ENCODE measurements around the gene TAS1R1.
"Not testable (repeated sequence)": the region's sequence is repeated elsewhere in the genome, so short reads cannot be mapped to it uniquely, and the experiment has no call there.

Gene TAS1R1

DNA sequence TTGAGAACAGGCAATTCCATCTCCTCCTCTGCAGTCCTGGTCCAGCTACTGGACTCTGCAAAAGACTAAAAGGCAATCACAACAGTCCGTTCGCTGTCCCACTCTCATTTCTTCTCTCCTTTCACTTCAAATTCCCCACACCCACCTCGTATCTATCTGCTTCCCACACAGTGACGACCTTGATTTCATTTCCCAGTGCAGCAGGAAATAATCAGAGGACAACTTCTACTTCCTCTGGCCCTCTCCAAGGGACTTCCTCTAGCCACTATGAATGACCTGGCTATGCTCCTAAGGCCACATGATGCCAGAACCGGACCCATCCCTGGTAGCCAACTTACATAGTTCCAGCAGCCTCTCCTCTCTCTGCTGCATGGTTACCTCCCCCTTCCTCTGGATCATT lies 8.8 kb upstream of the TAS1R1 start:
- H3K4me3 ChIP-seq (ENCODE audit: low read depth, low read length) = no peak overlapping the region
- TF ChIP-seq MYC (IDR thresholded peaks at IDR 0.05; ENCODE audit: low read depth, low read length) (no peak), POLR2A (IDR thresholded peaks at IDR 0.05; ENCODE audit: extremely low read depth, insufficient read length) (no peak)
- TF ChIP-seq, protein P1, sequence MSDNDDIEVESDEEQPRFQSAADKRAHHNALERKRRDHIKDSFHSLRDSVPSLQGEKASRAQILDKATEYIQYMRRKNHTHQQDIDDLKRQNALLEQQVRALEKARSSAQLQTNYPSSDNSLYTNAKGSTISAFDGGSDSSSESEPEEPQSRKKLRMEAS (IDR thresholded peaks at IDR 0.05; ENCODE audit: low read depth, low read length) = no peak
- TF ChIP-seq, protein P2, sequence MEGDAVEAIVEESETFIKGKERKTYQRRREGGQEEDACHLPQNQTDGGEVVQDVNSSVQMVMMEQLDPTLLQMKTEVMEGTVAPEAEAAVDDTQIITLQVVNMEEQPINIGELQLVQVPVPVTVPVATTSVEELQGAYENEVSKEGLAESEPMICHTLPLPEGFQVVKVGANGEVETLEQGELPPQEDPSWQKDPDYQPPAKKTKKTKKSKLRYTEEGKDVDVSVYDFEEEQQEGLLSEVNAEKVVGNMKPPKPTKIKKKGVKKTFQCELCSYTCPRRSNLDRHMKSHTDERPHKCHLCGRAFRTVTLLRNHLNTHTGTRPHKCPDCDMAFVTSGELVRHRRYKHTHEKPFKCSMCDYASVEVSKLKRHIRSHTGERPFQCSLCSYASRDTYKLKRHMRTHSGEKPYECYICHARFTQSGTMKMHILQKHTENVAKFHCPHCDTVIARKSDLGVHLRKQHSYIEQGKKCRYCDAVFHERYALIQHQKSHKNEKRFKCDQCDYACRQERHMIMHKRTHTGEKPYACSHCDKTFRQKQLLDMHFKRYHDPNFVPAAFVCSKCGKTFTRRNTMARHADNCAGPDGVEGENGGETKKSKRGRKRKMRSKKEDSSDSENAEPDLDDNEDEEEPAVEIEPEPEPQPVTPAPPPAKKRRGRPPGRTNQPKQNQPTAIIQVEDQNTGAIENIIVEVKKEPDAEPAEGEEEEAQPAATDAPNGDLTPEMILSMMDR (IDR thresholded peaks at IDR 0.05; ENCODE audit: low read depth, low read length) = no peak
- DNase-seq (ENCODE audit: low read depth) = no peak

DNA sequence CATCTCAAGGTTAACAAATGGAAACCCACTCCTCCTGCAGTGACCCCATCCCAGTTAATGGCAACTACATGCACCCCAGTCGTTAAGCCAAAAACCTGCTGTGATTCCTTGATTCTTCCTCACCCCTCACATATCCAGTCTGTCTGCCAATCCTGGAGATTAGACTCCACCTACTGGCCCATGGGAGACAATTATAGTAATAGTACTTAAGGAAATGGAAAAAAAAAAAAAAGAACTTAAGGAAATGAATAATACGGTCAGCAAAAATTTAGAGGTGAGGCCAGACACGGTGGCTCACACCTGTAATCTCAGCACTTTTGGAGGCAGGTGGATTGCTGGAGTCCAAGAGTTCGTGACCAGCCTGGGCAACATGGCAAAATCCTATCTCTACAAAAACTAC lies 7.8 kb upstream of the TAS1R1 start:
- peak; percentile 18 for DNase-seq (ENCODE audit: low read depth)
- TF ChIP-seq, protein P2 (IDR thresholded peaks at IDR 0.05; ENCODE audit: low read depth, low read length) = no peak
- no peak for TF ChIP-seq POLR2A (IDR thresholded peaks at IDR 0.05; ENCODE audit: extremely low read depth, insufficient read length)
- TF ChIP-seq, protein P1 (IDR thresholded peaks at IDR 0.05; ENCODE audit: low read depth, low read length) = no peak
- no peak for TF ChIP-seq MYC (IDR thresholded peaks at IDR 0.05; ENCODE audit: low read depth, low read length)
- H3K4me3 ChIP-seq (ENCODE audit: low read depth, low read length) = no peak overlapping the region

DNA sequence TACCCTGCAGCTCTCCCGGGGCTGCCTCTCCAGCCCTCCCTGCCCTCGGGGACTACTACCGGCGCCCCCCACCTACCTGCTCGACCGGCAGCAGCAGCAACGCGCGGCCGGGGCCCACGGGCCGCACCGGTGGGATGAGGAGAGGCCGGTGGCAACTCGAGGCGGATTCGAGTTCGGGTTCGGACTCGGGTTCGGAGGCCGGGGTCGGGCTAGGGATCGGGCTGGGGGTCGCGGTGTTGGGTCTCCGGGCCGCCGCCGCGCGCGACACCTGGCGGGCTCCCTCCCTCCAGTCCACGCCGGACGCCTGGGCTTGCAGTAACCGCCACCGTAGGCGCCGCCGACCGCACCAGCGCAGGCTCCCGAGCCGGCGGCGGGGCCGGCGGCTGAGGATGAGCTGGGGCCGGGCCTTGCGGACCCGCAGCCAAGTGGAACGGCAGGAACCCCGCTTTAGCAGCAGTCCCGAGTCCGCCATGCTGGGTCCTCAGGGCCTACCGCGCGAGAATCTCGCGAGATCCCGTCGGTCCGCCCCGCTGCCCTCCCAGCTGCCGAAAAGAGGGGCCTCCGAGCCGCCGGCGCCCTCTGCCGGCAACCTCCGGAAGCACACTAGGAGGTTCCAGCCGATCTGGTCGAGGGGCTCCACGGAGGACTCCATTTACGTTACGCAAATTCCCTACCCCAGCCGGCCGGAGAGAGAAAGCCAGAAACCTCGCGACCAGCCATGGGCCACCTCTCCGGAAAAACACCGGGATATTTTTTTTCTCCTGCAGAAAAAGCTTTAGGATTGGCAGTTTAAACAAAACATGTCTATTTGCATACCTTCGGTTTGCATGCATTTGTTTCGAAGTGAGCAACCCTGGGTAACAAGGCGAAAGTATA lies 838 bp upstream of the TAS1R1 start, which contains the start of gene NOL9:
Gene NOL9 (minus strand): TSS at position 483 of the 876 bp plus-strand sequence. CDS start 11 bp downstream, at position 472.
- H3K4me3 ChIP-seq (ENCODE audit: low read depth, low read length) = peak within 1 kb of the TSS; percentile 91
- DNase-seq (ENCODE audit: low read depth) = peak; percentile 91
- TF ChIP-seq MYC (IDR thresholded peaks at IDR 0.05; ENCODE audit: low read depth, low read length) = peak; percentile 54; the same call in 1 of the 2 replicates
- peak; percentile 56 for TF ChIP-seq POLR2A (IDR thresholded peaks at IDR 0.05; ENCODE audit: extremely low read depth, insufficient read length)
- TF ChIP-seq, protein P2 (IDR thresholded peaks at IDR 0.05; ENCODE audit: low read depth, low read length) = peak; percentile 74
- TF ChIP-seq, protein P1 (IDR thresholded peaks at IDR 0.05; ENCODE audit: low read depth, low read length) = peak; percentile 70

DNA sequence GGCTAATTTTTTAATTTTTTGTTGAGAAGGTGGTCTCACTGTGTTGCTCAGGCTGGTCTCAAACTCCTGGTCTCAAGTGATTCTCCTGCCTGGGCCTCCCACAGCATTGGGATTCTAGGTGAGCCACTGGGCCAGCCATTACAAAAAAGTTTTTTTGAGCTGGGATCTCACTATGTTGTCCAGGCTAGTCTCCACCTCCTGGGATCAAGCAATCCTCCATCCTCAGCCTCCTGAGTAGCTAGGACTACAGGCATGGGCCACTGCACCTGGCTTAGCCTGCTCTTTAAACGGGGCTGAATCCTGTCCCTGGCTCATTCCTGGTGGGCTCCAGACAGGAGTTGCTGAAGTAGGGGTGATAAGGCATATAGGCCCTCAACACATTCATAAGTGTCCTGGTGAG lies 2.5 kb downstream of the TAS1R1 start:
- TF ChIP-seq MYC (IDR thresholded peaks at IDR 0.05; ENCODE audit: low read depth, low read length) (no peak), POLR2A (IDR thresholded peaks at IDR 0.05; ENCODE audit: extremely low read depth, insufficient read length) (no peak)
- TF ChIP-seq, protein P1 (IDR thresholded peaks at IDR 0.05; ENCODE audit: low read depth, low read length) = no peak
- TF ChIP-seq, protein P2 (IDR thresholded peaks at IDR 0.05; ENCODE audit: low read depth, low read length) = no peak
- H3K4me3 ChIP-seq (ENCODE audit: low read depth, low read length) = no peak overlapping the region
- no peak for DNase-seq (ENCODE audit: low read depth)

DNA sequence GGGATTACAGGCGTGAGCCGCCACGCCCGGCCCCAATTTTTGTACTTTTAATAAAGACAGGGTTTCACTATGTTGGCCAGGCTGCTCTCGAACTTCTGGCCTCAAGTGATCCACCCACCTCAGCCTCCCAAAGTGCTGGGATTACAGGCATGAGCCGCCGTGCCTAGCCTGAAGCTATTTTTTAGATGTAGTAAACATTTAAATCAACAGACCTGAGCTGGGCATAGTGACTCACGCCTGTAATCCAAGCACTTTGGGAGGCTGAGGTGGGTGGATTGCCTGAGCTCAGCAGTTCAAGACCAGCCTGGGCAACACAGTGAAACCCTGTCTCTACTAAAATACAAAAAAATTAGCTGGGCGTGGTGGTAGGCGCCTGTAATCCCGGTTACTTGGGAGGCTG lies 4.1 kb downstream of the TAS1R1 start:
- DNase-seq (ENCODE audit: low read depth); H3K4me3 ChIP-seq (ENCODE audit: low read depth, low read length): not testable (repeated sequence)

DNA sequence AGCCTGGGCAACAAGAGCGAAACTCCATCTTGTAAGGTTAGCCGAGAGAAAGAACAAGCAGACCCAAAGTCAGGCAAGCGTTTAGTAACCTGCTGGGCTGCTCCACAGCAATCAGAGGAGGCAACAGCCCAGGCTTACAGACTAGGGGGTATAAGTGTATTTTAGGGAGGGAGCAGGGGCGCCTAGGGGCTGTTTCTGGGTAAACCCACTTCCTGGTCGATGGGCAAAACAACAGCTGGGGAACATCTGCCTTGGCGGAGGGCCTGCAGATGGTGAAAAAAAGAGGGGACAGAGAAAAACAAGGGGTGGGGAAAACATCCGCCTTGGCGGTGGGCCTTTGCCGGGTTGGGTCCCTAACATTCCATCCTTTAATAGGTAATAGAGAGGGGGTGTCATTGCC lies 5.2 kb downstream of the TAS1R1 start:
- DNase-seq (ENCODE audit: low read depth) = no peak
- H3K4me3 ChIP-seq (ENCODE audit: low read depth, low read length) = no peak overlapping the region
- TF ChIP-seq, protein P1 (IDR thresholded peaks at IDR 0.05; ENCODE audit: low read depth, low read length) = no peak
- TF ChIP-seq MYC (IDR thresholded peaks at IDR 0.05; ENCODE audit: low read depth, low read length) (no peak), POLR2A (IDR thresholded peaks at IDR 0.05; ENCODE audit: extremely low read depth, insufficient read length) (no peak)
- TF ChIP-seq, protein P2 (IDR thresholded peaks at IDR 0.05; ENCODE audit: low read depth, low read length) = no peak

Data from NB4 (cell line).